Stimulated activated CD8-positive, alpha-beta memory T cell treated with anti-CD3 and anti-CD28 coated beads, Interleukin-4, amount 100 ng/mL, for 1 hour (primary cell): ENCODE data around the gene SREBF2.
"Not testable (repeated sequence)": the region's sequence is repeated elsewhere in the genome, so short reads cannot be mapped to it uniquely, and the experiment has no call there.

ENCODE experiments used
- DNase-seq, 2 donors: peaks; one replicate each; pipeline ENCODE4 v3.0.0-alpha.2; 2020; ENCODE audit warnings: low read depth in 2 of 2, low spot score in 1 of 2

The SREBF2 gene

DNA sequence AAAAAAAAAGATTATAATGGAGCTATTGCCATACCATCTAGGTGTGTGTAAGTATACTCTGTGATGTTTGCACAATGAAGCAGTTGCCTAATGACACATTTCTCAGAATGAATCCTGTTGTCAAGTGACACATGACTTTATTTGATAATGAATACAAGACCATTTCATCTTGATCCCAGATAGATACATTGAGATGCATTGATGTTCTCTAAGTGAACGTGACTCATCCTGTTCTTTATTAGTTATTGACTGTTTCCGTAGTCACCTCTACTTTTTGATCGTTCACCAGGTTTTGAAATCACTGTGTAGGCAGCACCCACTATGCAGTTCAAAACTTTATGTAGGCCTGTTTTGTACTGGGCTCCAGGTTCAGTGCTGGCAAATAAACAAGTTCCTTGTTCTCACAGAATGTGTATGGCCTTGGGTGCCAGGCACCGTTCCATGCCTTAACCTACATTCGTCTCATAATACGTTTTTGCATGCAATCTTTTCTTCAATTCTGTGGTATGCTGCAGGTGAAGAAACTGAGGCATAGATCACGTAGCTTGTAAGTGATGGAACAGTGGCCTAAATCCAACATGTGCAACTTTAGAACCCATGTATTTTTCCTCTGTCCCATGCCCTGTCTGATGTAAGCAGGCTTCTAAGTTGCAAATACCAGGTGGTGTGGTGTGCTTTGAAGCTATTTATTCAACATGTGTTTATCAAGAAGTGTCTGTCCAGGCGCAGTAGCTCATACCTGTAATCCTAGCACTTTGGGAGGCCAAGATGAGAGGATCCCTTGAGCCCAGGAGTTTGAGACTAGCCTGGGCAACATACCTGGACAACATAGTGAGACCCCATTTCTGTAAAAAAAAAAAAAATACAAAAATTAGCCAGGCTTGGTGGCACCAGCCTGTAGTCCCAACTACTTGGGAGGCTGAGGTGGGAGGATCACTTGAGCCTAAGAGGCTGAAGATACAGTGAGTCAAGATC is 10.4 kb downstream of the SREBF2 start:
- DNase-seq, result no peak

DNA sequence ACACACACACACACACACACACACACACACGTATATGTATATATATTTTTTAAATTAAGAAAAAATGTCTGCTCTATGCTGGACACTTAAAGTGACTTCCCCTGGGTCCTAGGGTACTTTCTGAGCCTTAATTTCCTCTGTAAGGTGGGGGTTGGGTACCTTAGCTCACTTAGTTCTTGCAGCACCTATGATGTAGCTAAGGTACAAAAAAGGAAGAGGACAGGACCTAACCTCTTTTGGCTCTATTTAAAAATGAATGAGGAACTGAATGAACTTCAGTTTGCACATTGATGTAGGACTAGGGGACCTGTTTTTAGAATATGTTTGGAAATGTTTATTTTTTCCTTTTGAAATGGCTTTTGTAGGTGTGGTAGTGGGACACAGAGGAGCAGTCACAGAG is 11.1 kb downstream of the SREBF2 start:
- DNase-seq, result no peak

DNA sequence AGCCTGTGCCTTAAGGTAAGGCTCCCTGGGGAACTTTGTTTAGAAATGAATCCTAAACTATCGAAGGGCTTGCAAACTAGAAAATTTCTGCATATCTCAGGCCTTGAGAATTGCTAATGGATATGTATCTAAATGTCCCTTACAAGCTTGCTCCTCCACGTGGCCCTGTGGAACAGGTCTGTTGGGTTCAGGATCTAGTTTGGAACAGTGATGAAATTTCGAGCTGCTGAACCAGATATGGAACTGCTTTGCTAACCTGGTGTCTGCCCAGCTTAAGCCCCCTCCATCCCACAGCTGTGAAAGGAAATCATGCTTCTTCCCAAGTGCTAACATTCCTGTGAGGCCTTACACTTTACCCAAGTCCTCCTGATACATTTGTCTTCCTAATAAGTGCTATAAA is 11.6 kb downstream of the SREBF2 start:
- DNase-seq, result no peak

- no peak for DNase-seq
Measured at GRCh38 chr22:41845380-41846267, 12.7 kb downstream of the SREBF2 start.

DNA sequence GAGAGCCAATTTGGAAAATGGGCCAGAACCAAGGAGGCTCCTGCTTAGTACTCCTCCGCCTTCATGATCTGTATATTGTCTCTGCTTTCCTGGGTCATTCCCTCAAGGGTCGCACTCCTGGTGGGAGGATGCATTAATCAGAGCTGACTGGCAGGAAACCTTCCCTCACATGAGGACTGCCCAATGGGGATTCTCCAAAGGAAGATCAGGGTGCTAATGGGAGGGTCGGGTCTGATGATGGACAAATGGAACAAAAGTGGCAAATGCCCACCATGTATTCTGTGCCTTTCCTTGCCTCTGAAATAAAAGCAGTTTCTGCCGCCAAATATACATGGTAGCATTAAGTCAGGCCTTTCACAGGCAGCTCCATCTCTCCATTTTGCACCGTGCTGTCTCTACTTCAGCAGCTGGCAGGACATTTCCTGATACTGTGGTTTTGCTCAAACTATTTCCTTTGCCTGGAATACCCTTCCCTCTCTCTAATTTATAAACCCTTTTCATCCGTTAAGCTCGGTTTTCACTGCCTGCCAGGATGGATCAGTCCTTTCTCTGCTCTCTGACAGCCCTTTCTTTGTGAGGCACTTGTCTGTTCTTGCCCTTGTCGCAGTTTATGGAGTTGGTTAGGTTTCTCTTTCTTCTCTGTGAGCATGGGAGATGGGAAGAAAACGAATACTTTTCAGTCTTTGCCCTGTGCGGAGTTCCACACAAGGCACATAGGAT is 13.5 kb downstream of the SREBF2 start:
- DNase-seq, result no peak

GRCh38 chr22:41847300-41847699 is 14.4 kb downstream of the SREBF2 start:
- no peak for DNase-seq

DNA sequence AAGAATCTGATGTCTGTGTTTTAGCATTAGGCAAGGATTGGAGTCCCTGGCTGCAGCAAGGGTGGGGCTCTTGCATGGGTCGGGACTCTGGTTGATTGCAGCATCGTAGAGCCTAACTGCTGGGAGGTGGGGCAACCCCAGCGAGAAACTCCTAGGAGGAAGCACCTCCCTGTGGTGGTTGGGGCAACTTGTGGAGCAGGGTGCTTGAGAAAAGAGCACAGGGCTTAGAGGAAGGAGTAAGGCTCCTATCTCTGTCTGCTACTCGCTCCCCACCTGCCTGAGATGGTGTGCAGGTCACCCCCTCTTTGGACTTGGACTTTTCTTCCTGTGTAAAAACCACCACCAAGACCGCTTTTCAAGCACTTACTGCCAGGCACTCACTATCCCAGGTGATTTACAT is 15.6 kb downstream of the SREBF2 start:
- DNase-seq, result no peak

GRCh38 chr22:41856469-41856868 is 23.6 kb downstream of the SREBF2 start:
- DNase-seq, result no peak

DNA sequence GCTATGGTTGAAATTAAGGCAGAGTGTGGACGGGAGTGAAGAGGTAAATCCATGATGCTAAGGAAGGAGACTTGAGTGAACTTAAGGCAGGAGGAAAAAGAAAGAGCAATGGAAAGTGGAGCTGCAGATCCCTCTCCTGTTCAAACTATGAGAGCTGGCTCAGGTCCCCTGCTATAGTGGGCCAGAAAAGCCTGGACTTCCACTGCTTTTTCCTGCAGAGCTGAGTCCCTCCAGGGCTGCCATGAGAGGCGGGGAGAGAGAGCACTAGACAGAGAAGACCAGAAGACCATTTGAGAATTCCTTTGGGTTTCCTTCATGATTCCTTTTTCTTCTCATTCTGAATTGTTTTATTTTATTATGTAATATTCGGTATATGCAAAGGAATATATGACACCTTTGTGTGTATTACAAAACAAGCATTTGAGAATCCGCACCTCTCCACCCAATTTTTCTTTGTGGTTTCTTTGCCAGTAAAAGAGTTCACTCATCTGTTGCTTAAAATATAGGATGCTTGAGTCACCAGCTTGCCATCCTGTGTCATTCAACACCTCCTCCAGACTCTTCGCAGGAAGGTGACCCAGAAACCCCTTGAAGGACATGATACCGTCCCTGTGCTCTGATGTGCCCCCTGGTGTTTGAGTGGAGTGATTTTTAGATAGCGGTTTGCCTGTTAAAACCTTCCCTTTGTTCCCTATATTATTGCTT is 24.4 kb downstream of the SREBF2 start:
- peak; percentile 37 to 47 for DNase-seq

DNA sequence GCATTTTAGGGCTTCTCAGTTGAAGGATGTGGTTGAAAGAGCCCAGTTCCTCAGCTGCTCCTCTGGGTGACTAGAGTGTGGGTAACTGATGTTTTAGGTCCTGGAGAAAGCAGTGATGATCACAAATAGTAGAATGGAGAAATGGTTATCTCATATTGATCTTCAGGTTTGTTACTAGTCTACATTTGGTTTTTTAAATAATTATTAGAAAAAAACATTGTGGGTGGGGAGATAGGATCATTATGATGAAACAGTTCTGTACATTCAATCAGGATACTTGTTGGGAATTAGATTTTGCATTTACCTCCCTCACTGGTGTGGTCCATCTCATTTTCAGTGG is 24.9 kb downstream of the SREBF2 start:
- DNase-seq, result no peak

DNA sequence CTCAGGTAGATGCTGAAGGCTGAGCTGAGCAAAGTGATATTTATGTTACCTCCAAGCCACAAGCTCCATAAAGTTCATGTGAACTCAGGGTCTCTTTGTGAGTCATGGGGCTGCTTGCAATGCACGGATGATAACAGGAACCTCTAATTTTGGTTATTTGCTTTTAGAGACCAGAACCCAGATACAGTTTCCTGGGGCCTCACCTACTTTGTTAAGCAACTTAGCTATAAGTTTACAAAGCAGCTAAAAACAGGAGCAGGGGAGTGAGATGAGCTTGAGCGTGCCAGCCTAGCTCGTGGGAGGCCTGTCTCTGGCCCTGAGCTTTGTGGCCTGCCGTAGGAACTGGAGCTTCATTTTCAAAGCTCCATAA is 29.2 kb downstream of the SREBF2 start:
- no peak for DNase-seq

- DNase-seq, result no peak
Measured at GRCh38 chr22:41862530-41863266, 29.8 kb downstream of the SREBF2 start.

GRCh38 chr22:41863472-41863871 is 30.6 kb downstream of the SREBF2 start:
- DNase-seq, result no peak

GRCh38 chr22:41868556-41868955 is 35.7 kb downstream of the SREBF2 start:
- no peak for DNase-seq

- not testable (repeated sequence) for DNase-seq
Measured at GRCh38 chr22:41870081-41870480, 37.2 kb downstream of the SREBF2 start.

- no peak for DNase-seq
Measured at GRCh38 chr22:41870786-41871185, 37.9 kb downstream of the SREBF2 start.

- DNase-seq, result no peak
Measured at GRCh38 chr22:41873391-41873790, 40.5 kb downstream of the SREBF2 start.

- DNase-seq, result no peak
Measured at GRCh38 chr22:41874090-41874489, 41.2 kb downstream of the SREBF2 start.

DNA sequence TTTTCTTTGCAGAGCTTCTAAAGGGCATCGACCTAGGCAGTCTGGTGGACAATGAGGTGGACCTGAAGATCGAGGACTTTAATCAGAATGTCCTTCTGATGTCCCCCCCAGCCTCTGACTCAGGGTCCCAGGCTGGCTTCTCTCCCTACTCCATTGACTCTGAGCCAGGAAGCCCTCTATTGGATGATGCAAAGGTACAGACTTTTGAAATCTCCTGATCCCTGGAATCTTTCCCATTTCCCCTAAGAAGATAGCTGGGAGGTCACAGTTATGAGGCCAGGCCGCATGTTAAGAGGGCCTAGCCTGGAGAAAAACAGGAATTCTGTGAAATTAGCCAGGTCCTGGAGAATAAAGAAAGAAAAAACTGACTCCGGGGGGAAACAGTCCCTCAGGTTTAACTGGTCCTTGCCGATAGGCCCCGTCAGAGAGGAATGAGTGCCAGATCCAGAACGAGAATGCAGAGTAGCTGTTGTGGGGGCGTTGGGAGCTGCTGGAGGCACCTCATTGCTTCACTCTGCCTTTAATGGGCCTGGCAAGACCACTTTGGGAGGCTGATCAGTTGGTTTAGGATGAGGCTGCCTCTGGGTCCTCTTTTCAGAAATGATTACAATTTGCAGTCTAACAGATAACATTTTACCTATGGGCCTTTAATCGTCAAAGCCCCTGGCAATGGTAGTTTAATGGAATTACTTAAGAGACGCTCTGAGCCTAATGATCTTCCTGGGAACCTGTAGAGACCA is 42.8 kb downstream of the SREBF2 start:
- no peak for DNase-seq
